ENCODE measurements around the gene ZNF282.
"Not testable (repeated sequence)": the region's sequence is repeated elsewhere in the genome, so short reads cannot be mapped to it uniquely, and the experiment has no call there.

The ZNF282 gene

GRCh38 chr7:149216402-149216801, 21.1 kb downstream of the ZNF282 start:
- no peaks in the 10 kb centered on the region for H3K4me1 ChIP-seq (ENCODE audit: control insufficient read depth, insufficient read depth, low read length)
- H3K36me3 ChIP-seq (ENCODE audit: control insufficient read depth, insufficient read depth, low read length) = peaks cover 51% of the 10 kb centered on the region
- no peak overlapping the region for H3K4me3 ChIP-seq (ENCODE audit: low read depth, low read length)
- H3K27me3 ChIP-seq (ENCODE audit: control insufficient read depth, insufficient read depth, low read length) = no peaks in the 10 kb centered on the region
- no peaks in the 10 kb centered on the region for H3K9me3 ChIP-seq (ENCODE audit: control insufficient read depth, insufficient read depth, low read length)
- H3K9ac ChIP-seq (ENCODE audit: low read depth, low read length) = no peak overlapping the region

GRCh38 chr7:149217570-149217969, 22.2 kb downstream of the ZNF282 start:
- Histone ChIP-seq H3K4me3 (ENCODE audit: low read depth, low read length) (no peak overlapping the region), H3K9ac (ENCODE audit: low read depth, low read length) (no peak overlapping the region), H3K36me3 (ENCODE audit: control insufficient read depth, insufficient read depth, low read length) (peaks cover 43% of the 10 kb centered on the region), H3K9me3 (ENCODE audit: control insufficient read depth, insufficient read depth, low read length) (no peaks in the 10 kb centered on the region), H3K27me3 (ENCODE audit: control insufficient read depth, insufficient read depth, low read length) (no peaks in the 10 kb centered on the region), H3K4me1 (ENCODE audit: control insufficient read depth, insufficient read depth, low read length) (no peaks in the 10 kb centered on the region)

GRCh38 chr7:149218469-149219420, 23.4 kb downstream of the ZNF282 start:
- no peak overlapping the region for H3K9ac ChIP-seq (ENCODE audit: low read depth, low read length)
- no peak overlapping the region for H3K4me3 ChIP-seq (ENCODE audit: low read depth, low read length)
- no peaks in the 10 kb centered on the region for H3K9me3 ChIP-seq (ENCODE audit: control insufficient read depth, insufficient read depth, low read length)
- H3K36me3 ChIP-seq (ENCODE audit: control insufficient read depth, insufficient read depth, low read length) = peaks cover 32% of the 10 kb centered on the region
- no peaks in the 10 kb centered on the region for H3K4me1 ChIP-seq (ENCODE audit: control insufficient read depth, insufficient read depth, low read length)
- H3K27me3 ChIP-seq (ENCODE audit: control insufficient read depth, insufficient read depth, low read length) = no peaks in the 10 kb centered on the region

DNA sequence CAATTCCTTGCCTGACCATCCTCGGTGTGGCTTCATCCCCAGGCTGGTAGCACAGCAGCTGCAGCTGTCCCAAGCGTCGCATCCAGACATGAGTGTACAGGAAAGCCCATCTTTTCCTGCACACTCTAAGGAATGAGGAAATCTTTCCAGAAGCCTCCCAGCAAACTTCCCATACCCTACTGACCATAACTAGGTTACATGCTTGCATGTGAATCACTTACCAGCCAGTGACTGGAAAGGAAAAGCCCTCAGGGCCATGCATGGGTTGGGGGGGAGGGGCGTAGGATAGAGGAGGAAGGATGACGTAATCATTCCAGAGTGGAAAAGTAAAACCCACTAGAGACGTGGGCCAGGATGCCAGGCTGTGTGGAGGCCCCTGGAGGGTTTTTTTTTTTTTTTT, 25.2 kb downstream of the ZNF282 start:
- Histone ChIP-seq H3K36me3 (ENCODE audit: control insufficient read depth, insufficient read depth, low read length) (peaks cover 30% of the 10 kb centered on the region), H3K27me3 (ENCODE audit: control insufficient read depth, insufficient read depth, low read length) (no peaks in the 10 kb centered on the region), H3K9me3 (ENCODE audit: control insufficient read depth, insufficient read depth, low read length) (no peaks in the 10 kb centered on the region)

DNA sequence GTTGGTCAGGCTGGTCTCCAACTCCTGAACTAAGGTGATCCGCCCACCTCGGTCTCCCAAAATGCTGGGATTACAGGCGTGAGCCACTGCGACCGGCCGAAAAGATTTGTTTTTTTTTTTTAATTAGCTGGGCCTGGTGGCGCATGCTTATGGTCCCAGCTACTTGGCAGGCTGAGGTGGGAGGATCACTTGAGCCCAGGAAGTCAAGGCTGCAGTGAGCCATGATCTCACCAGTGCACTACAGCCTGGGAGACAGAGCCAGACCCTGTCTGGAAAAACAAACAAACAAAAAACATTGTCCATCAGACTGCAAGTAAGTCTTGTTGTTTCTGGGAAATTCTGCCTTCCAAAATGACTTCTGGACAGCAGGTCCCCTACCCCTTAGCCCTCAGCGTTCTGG, 27.8 kb downstream of the ZNF282 start:
- no peaks in the 10 kb centered on the region for H3K9me3 ChIP-seq (ENCODE audit: control insufficient read depth, insufficient read depth, low read length)
- peaks cover 26% of the 10 kb centered on the region for H3K36me3 ChIP-seq (ENCODE audit: control insufficient read depth, insufficient read depth, low read length)
- H3K9ac ChIP-seq (ENCODE audit: low read depth, low read length) = no peak overlapping the region
- no peaks in the 10 kb centered on the region for H3K4me1 ChIP-seq (ENCODE audit: control insufficient read depth, insufficient read depth, low read length)
- H3K27me3 ChIP-seq (ENCODE audit: control insufficient read depth, insufficient read depth, low read length) = no peaks in the 10 kb centered on the region
- no peak overlapping the region for H3K4me3 ChIP-seq (ENCODE audit: low read depth, low read length)

More for the DNA sequence above, 25.2 kb downstream of the ZNF282 start:
- H3K4me3 ChIP-seq (ENCODE audit: low read depth, low read length) = no peak overlapping the region
- H3K4me1 ChIP-seq (ENCODE audit: control insufficient read depth, insufficient read depth, low read length) = no peaks in the 10 kb centered on the region
- H3K9ac ChIP-seq (ENCODE audit: low read depth, low read length) = no peak overlapping the region

GRCh38 chr7:149223761-149224160, 28.4 kb downstream of the ZNF282 start:
- Histone ChIP-seq H3K4me3 (ENCODE audit: low read depth, low read length) (no peak overlapping the region), H3K27me3 (ENCODE audit: control insufficient read depth, insufficient read depth, low read length) (no peaks in the 10 kb centered on the region), H3K9ac (ENCODE audit: low read depth, low read length) (no peak overlapping the region), H3K36me3 (ENCODE audit: control insufficient read depth, insufficient read depth, low read length) (peaks cover 26% of the 10 kb centered on the region), H3K9me3 (ENCODE audit: control insufficient read depth, insufficient read depth, low read length) (no peaks in the 10 kb centered on the region), H3K4me1 (ENCODE audit: control insufficient read depth, insufficient read depth, low read length) (no peaks in the 10 kb centered on the region)

DNA sequence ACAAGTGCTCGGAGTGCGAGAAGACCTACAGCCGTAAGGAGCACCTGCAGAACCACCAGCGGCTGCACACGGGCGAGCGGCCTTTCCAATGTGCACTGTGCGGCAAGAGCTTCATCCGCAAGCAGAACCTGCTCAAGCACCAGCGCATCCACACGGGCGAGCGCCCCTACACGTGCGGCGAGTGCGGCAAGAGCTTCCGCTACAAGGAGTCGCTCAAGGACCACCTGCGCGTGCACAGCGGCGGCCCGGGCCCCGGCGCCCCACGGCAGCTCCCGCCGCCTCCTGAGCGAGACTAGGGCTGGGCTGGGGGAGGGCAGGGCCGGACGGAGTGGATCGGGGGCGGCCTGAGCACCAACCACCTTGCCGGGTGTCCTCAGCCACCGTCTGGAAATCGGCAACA, 29.0 kb downstream of the ZNF282 start:
- H3K4me3 ChIP-seq (ENCODE audit: low read depth, low read length) = no peak overlapping the region

DNA sequence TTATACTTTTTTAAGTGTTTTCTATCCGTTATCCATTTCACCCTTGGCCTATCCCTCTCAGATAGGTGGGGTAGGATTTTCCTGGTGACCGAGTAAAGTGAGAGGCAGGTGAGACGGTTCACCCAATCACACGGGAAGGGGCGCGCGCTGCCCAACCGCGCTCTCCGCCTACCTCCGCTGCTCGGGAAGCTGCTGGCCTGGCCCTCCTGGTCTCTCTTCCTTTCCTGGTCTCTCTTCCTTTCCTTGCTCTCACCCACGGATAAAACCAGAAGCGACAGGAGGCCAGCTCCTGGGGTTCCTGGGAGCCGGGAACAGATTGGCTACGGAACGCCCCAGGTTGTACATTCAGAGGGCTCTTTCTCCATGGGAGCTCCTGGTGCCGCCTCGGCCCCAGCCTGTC, 29.8 kb downstream of the ZNF282 start:
- H3K4me3 ChIP-seq (ENCODE audit: low read depth, low read length) = no peak overlapping the region
- no peaks in the 10 kb centered on the region for H3K4me1 ChIP-seq (ENCODE audit: control insufficient read depth, insufficient read depth, low read length)
- no peaks in the 10 kb centered on the region for H3K9me3 ChIP-seq (ENCODE audit: control insufficient read depth, insufficient read depth, low read length)
- H3K27me3 ChIP-seq (ENCODE audit: control insufficient read depth, insufficient read depth, low read length) = no peaks in the 10 kb centered on the region
- H3K36me3 ChIP-seq (ENCODE audit: control insufficient read depth, insufficient read depth, low read length) = peaks cover 21% of the 10 kb centered on the region
- H3K9ac ChIP-seq (ENCODE audit: low read depth, low read length) = no peak overlapping the region

More for the DNA sequence above, 29.0 kb downstream of the ZNF282 start:
- no peaks in the 10 kb centered on the region for H3K4me1 ChIP-seq (ENCODE audit: control insufficient read depth, insufficient read depth, low read length)
- no peaks in the 10 kb centered on the region for H3K9me3 ChIP-seq (ENCODE audit: control insufficient read depth, insufficient read depth, low read length)
- no peak overlapping the region for H3K9ac ChIP-seq (ENCODE audit: low read depth, low read length)
- H3K27me3 ChIP-seq (ENCODE audit: control insufficient read depth, insufficient read depth, low read length) = no peaks in the 10 kb centered on the region
- peaks cover 21% of the 10 kb centered on the region for H3K36me3 ChIP-seq (ENCODE audit: control insufficient read depth, insufficient read depth, low read length)

- H3K4me1 ChIP-seq (ENCODE audit: control insufficient read depth, insufficient read depth, low read length) = no peaks in the 10 kb centered on the region
- no peak overlapping the region for H3K4me3 ChIP-seq (ENCODE audit: low read depth, low read length)
- no peaks in the 10 kb centered on the region for H3K27me3 ChIP-seq (ENCODE audit: control insufficient read depth, insufficient read depth, low read length)
- no peaks in the 10 kb centered on the region for H3K9me3 ChIP-seq (ENCODE audit: control insufficient read depth, insufficient read depth, low read length)
- H3K9ac ChIP-seq (ENCODE audit: low read depth, low read length) = no peak overlapping the region
- H3K36me3 ChIP-seq (ENCODE audit: control insufficient read depth, insufficient read depth, low read length) = peaks cover 17% of the 10 kb centered on the region
Observed at GRCh38 chr7:149225656-149226055, 30.3 kb downstream of the ZNF282 start.

DNA sequence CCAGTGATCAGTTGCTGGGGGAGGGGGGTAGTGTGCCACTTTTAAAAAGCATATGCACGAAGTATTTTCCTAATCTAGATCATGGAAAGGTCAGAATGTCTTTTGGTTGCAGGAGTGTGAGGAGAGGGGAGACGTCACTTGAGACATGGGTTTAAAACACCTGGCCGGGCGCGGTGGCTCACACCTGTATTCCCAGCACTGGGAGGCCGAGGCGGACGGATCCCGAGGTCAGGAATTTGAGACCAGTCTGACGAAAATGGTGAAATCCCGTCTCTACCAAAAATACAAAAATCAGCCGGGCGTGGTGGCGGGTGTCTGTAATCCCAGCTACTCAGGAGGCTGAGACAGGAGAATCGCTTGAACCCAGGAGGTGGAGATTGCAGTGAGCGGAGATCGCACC, 31.0 kb downstream of the ZNF282 start:
- not testable (repeated sequence) for H3K9ac ChIP-seq (ENCODE audit: low read depth, low read length); H3K4me1 ChIP-seq (ENCODE audit: control insufficient read depth, insufficient read depth, low read length); H3K4me3 ChIP-seq (ENCODE audit: low read depth, low read length); H3K27me3 ChIP-seq (ENCODE audit: control insufficient read depth, insufficient read depth, low read length); H3K9me3 ChIP-seq (ENCODE audit: control insufficient read depth, insufficient read depth, low read length)
- peaks cover 12% of the 10 kb centered on the region for H3K36me3 ChIP-seq (ENCODE audit: control insufficient read depth, insufficient read depth, low read length)

GRCh38 chr7:149226840-149227494, 31.6 kb downstream of the ZNF282 start:
- no peak overlapping the region for H3K9ac ChIP-seq (ENCODE audit: low read depth, low read length)
- H3K27me3 ChIP-seq (ENCODE audit: control insufficient read depth, insufficient read depth, low read length) = no peaks in the 10 kb centered on the region
- H3K36me3 ChIP-seq (ENCODE audit: control insufficient read depth, insufficient read depth, low read length) = peaks cover 12% of the 10 kb centered on the region
- H3K9me3 ChIP-seq (ENCODE audit: control insufficient read depth, insufficient read depth, low read length) = no peaks in the 10 kb centered on the region
- H3K4me3 ChIP-seq (ENCODE audit: low read depth, low read length) = no peak overlapping the region
- H3K4me1 ChIP-seq (ENCODE audit: control insufficient read depth, insufficient read depth, low read length) = no peaks in the 10 kb centered on the region

All from iPS-15b (cell line).